Parathyroid adenoma (tissue), 2 donors: ENCODE data around the gene CHRNG.

Experiments used
- H2AFZ ChIP-seq: fragments of 300-600 bp; sonication (generic); one replicate; pipeline ENCODE4 v1.7.0; 2017; ENCODE audit warnings: antibody characterized with exemption, mild to moderate bottlenecking
- H3K27ac ChIP-seq: fragments of 300-600 bp; sonication (generic); one replicate; pipeline ENCODE4 v1.7.0; 2017
- H3K27me3 ChIP-seq: fragments of 300-600 bp; sonication (generic); one replicate; pipeline ENCODE4 v1.7.0; 2017; ENCODE audit warnings: low read length; ENCODE audit not compliant: control insufficient read depth, insufficient read depth
- H3K36me3 ChIP-seq: fragments of 300-600 bp; sonication (generic); one replicate; pipeline ENCODE4 v1.7.0; 2017; ENCODE audit warnings: low read length; ENCODE audit not compliant: control insufficient read depth, insufficient read depth
- H3K4me1 ChIP-seq: fragments of 300-600 bp; sonication (generic); one replicate; pipeline ENCODE4 v1.7.0; 2017; ENCODE audit warnings: control low read depth
- H3K4me2 ChIP-seq: fragments of 300-600 bp; sonication (generic); one replicate; pipeline ENCODE4 v1.7.0; 2017; ENCODE audit warnings: low read length
- H3K4me3 ChIP-seq: fragments of 300-600 bp; sonication (generic); one replicate; pipeline ENCODE4 v1.7.0; 2017; ENCODE audit warnings: low read depth, low read length
- H3K79me2 ChIP-seq: fragments of 300-600 bp; sonication (generic); one replicate; pipeline ENCODE4 v1.7.0; 2017; ENCODE audit warnings: control low read depth
- H3K9ac ChIP-seq: fragments of 300-600 bp; sonication (generic); one replicate; pipeline ENCODE4 v1.7.0; 2017; ENCODE audit warnings: mild to moderate bottlenecking
- H3K9me3 ChIP-seq: fragments of 300-600 bp; sonication (generic); one replicate; pipeline ENCODE4 v1.7.0; 2017; ENCODE audit warnings: low read length; ENCODE audit not compliant: control insufficient read depth
- CTCF ChIP-seq: fragments of 300-600 bp; sonication (generic); IDR thresholded peaks from one replicate; pipeline ENCODE4 v1.7.0; 2017; ENCODE audit warnings: antibody characterized with exemption, mild to moderate bottlenecking
- donor health status: primary hyperparathyroidism.

CHRNG gene

GRCh38 chr2:232537499-232537898, 2.0 kb upstream of the CHRNG start:
- Histone ChIP-seq H3K4me3 (no peak overlapping the region), H3K36me3 (no peaks in the 10 kb centered on the region), H3K9me3 (no peaks in the 10 kb centered on the region), H3K4me2 (no peak overlapping the region), H3K9ac (no peak overlapping the region), H3K79me2 (no peaks in the 10 kb centered on the region), H3K4me1 (no peaks in the 10 kb centered on the region), H3K27me3 (no peaks in the 10 kb centered on the region), H2AFZ (no peak overlapping the region), H3K27ac (no peak overlapping the region)
- TF ChIP-seq CTCF, result no peak

- Histone ChIP-seq H3K27ac (no peak overlapping the region), H3K4me1 (no peaks in the 10 kb centered on the region)
Measured at GRCh38 chr2:232538671-232539070, 821 bp upstream of the CHRNG start.

DNA sequence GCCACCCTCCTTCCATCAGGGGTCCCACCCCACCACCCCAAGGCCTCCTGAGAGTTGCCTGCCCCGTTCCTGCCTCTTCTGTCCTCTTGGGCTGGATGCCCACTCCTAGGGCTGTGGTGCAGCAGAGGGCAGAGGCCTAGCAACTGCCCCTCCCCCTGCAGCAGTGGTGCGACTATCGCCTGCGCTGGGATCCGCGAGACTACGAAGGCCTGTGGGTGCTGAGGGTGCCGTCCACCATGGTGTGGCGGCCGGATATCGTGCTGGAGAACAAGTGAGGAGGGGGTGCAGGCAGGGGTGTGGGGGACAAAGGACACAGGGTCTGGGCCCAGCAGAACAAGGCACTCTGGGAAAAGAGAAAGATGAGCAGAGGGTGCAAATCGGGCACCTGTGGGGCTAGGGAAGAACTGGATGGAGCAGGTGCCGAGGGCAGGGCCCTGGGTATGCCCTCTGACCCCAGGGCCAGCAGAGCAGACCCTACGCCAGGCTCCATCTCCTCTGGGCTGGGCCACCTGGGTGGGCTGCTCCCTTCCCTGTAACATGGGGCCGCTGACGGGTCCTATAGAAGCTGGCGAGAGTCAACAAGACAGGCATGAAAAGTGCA, 1.0 kb downstream of the CHRNG start:
- Histone ChIP-seq H3K9ac (no peak overlapping the region), H3K79me2 (no peaks in the 10 kb centered on the region), H3K4me3 (no peak overlapping the region), H2AFZ (no peak overlapping the region), H3K27ac (no peak overlapping the region), H3K9me3 (no peaks in the 10 kb centered on the region), H3K4me1 (no peaks in the 10 kb centered on the region), H3K4me2 (no peak overlapping the region), H3K27me3 (no peaks in the 10 kb centered on the region), H3K36me3 (no peaks in the 10 kb centered on the region)
- no peak for TF ChIP-seq CTCF

More at GRCh38 chr2:232538671-232539070, 821 bp upstream of the CHRNG start:
- H3K27me3 ChIP-seq, result no peaks in the 10 kb centered on the region
- no peaks in the 10 kb centered on the region for H3K9me3 ChIP-seq
- H2AFZ ChIP-seq, result no peak overlapping the region
- H3K36me3 ChIP-seq, result no peaks in the 10 kb centered on the region
- no peak overlapping the region for H3K4me3 ChIP-seq
- H3K9ac ChIP-seq, result no peak overlapping the region
- no peak for TF ChIP-seq CTCF
- no peak overlapping the region for H3K4me2 ChIP-seq
- H3K79me2 ChIP-seq, result no peaks in the 10 kb centered on the region

- Histone ChIP-seq H3K4me3 (no peak overlapping the region), H3K9me3 (no peaks in the 10 kb centered on the region), H3K36me3 (no peaks in the 10 kb centered on the region), H3K4me2 (no peak overlapping the region), H3K27me3 (no peaks in the 10 kb centered on the region), H3K4me1 (no peaks in the 10 kb centered on the region), H3K27ac (no peak overlapping the region), H2AFZ (no peak overlapping the region), H3K9ac (no peak overlapping the region), H3K79me2 (no peaks in the 10 kb centered on the region)
- TF ChIP-seq CTCF, result no peak
Measured at GRCh38 chr2:232541195-232541960, 1.9 kb downstream of the CHRNG start.
